ENCODE data around the gene BLACAT1.

Gene BLACAT1

DNA sequence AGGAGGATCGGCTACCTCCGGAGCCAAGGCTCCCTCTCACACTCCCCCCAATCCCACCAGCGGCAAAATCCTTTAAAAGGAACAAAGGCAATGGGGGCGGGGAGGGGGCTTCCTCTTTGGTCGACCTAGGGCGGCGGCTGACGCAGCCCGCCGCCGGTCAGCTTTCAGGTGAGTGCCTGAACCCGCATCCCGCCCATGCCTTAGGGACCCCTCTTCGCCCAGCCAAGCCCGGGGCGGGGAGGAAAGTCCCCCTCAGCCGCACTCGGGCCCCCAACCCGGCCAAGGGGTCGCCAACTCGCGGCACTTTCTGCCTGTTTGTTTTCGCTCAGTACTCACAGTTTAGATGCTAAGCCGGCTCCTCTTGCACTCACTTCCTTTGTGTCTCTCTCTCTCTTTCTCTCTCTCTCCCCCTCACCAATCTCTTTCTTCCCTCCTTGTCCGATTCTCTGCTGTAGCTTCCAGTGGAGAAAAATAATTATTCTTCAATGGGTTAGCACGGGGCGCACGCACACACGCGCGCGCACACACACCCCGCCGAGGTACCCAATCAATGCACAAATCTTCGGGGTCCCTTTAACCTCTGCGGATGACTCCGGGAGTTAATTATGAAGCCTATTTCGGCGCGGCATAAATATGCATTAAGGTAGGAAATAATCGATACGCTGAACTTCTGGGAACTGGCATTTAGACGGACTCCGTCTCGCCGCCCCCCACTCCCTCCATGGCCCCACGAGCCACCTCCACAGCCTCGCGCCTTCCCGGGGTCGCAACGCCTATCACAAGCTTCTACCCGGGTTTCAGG lies at the start of gene BLACAT1:
Gene BLACAT1 (minus strand): TSS at position 465 of the 802 bp plus-strand sequence.
- DNase-seq (ENCODE audit: low read depth in 2 of 2): no peak

DNA sequence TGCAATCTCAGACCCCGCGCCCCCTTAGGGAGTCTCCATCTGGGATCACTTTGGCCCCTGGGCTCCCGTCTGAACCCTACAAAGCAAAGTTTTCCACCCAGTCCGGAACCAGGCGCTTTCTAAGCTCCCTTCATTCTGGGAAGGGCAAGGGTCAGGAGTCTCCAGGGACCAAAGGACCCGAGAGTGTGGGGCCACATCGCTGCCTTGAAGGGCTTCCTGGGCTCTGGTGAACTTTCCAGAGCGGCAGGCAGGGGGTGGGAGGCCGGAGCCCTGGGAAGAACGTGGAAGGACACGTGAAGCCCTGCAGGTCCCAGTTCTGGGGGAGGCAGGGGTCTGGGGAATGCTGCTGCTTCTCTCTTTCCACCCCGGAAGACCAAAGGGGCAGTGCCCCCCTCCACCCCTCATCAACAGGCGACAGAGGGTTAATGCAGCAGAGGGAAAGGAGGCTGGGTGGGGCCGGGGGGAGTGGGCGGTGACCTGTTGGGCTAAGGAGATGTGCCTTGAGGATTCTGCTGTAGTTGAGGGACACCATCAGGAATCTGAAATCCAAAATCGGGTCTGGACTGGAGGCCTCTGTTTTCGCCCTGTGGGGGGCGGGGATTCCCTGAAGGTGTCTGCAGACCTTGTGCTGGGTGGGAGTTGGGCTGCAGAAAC lies 49.4 kb upstream of the BLACAT1 start:
- DNase-seq (ENCODE audit: low read depth in 2 of 2): no peak

DNA sequence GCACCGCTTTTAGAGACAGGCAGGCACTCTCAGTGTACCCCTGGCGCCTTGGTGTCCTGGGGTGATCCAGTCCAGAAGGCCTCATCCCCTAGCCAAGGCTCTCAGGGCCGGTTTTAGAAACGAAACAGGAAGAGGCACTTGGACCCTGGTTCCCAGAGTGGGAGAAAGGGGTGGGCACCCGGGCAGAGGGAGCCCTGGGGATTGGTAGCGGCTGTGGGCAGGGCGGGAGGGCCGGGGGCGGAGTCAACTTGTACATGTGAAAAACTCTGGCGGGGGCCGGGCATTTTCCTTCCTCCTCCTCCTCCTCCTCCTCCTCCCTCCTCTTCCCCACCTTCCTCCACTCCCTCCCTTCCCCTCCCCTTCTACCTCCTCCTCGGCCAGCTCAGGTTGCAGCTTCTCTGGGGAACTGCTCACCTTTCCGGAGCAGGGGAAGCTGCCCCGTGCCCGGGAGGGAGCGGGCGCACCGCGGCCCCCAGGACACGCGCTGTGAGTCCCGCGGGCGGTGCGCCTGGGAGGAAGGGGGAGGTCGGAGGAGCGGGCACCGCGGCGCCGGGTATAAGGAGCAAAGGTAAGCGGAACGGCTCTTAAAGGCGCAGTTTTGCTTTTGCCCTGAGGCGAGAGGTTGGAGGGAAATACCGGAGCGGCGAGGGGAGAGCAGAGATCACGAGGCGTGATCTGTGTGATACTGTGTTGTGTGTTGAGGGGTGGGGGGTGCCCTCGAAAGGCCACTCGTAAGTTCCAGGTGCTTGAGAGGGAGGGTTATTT lies 48.6 kb upstream of the BLACAT1 start, which contains the start of gene CDK18:
Gene CDK18 (plus strand): TSS at position 359 of the 765 bp plus-strand sequence. CDS start 18,499 bp downstream, outside the sequence.
- DNase-seq (ENCODE audit: low read depth in 2 of 2): peak in 1 of 2 donors; percentile 21

- no peak for DNase-seq (ENCODE audit: low read depth in 2 of 2)
These were observed 47.1 kb upstream of the BLACAT1 start for GRCh38 chr1:205502992-205503391.

DNA sequence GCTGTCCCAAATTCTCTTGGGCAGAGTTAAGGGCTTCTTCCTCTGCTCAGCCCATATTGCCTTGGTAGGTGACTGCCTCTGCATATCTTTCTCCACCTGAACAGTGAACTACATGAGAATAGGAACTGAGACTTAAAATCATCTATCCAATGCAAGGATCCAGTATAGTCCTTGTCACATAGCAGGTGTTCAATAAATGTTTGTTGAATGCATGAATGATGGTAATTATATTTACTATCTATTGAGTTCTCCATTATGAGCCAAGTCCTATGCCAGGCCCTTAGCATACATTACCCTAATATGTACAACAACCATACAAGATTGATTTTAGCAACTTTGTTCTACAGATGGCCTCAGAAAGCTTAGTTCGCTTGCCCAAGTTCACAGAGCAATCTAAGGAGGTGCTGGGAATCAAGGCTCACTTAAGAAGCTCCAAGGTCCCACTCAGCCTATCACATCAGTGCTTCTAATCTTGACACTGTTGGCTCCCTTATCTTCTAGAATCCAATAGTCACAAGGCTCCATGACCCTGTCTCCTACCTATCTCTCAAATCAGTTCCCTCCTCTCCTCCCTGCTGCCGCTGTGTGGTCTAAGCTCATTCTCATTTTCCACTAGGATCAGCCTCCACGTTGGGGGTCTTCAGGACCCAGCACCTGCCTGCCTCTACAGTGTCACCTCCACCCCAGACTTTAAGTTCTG lies 46.4 kb upstream of the BLACAT1 start:
- no peak for DNase-seq (ENCODE audit: low read depth in 2 of 2)

GRCh38 chr1:205500240-205501233 lies 44.7 kb upstream of the BLACAT1 start:
- DNase-seq (ENCODE audit: low read depth in 2 of 2): no peak

DNA sequence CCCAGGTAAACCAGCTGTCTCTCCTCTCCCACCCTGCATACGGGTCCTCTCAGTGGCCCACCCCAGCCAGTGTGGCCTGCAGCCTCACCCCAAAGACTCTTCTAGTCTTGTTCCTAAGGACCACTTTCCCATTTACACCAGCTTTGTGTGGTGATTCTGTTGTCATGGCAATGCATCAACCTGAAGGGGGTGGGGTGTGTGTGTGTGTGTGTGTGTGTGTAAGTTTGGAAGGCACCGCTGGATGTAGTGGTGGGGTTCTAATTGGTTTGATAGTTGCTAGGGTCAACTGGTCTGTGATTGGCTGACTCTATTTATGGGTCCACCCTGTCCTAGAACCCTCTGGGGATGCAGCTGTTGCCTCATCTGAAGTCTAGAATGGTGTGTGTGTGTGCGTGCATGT lies 43.9 kb upstream of the BLACAT1 start:
- DNase-seq (ENCODE audit: low read depth in 2 of 2): no peak

DNA sequence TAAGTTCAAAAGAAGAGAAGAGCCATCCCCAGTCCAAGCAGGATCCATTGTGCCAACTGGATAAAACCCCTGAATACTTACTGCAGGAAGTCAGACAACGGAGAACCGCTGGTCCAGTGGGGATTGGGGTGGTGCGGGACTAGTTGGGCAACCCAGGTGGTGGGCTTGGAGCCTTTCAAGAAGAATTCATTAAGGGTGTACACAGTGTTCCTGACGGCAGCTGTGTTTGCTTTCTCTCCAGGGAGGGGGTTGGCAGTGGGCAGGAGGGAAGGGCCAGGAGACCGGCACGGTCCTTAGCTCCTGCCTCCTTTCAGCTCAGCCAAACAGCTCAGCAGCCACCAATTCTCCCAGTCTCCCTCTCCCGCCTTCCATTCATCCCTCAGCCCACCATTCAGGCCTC lies 41.5 kb upstream of the BLACAT1 start:
- DNase-seq (ENCODE audit: low read depth in 2 of 2): no peak

GRCh38 chr1:205496661-205497060 lies 40.8 kb upstream of the BLACAT1 start:
- no peak for DNase-seq (ENCODE audit: low read depth in 2 of 2)

GRCh38 chr1:205495237-205495823 lies 39.5 kb upstream of the BLACAT1 start:
- DNase-seq (ENCODE audit: low read depth in 2 of 2): no peak

DNA sequence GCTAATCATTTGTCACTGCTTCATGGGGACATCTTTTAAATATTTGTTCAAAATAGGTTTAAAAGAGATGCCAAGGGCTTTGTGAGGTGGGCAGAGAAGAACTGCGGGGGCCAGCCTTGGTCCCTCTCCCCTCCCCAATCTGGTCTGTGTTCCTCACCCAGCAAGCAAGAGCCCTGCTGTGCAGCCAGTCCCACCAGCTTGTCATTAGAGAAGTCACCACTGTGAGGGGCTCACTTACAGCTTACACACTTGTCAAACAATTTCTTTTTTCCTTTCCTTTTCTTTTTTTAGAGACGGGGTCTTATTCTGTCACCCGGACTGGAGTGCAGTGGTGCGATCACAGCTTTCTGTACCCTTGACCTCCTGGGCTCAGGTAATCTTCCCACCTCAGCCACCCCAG lies 38.3 kb upstream of the BLACAT1 start:
- DNase-seq (ENCODE audit: low read depth in 2 of 2): no peak

- DNase-seq (ENCODE audit: low read depth in 2 of 2): no peak
These were observed 37.6 kb upstream of the BLACAT1 start for GRCh38 chr1:205493241-205494085.

DNA sequence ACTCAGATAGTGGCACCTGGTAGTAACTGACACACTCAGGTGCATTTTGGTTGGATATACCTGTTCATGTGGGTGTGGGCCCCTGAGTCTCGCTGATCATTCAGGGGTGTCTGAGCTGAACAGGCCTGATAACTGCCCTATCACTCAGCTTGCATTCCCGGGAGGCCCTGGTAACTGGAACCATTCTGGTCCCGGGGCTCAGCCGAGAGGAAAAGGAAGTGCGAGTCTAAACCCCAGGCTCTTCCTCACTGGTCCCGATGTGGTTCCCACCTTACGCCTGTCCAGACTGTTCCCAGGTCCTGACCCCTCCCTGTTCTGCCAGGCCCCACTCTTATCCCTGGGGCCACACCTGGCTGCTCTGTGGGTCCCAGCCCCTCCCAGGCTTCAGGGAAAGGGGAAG lies 36.9 kb upstream of the BLACAT1 start:
- no peak for DNase-seq (ENCODE audit: low read depth in 2 of 2)

DNA sequence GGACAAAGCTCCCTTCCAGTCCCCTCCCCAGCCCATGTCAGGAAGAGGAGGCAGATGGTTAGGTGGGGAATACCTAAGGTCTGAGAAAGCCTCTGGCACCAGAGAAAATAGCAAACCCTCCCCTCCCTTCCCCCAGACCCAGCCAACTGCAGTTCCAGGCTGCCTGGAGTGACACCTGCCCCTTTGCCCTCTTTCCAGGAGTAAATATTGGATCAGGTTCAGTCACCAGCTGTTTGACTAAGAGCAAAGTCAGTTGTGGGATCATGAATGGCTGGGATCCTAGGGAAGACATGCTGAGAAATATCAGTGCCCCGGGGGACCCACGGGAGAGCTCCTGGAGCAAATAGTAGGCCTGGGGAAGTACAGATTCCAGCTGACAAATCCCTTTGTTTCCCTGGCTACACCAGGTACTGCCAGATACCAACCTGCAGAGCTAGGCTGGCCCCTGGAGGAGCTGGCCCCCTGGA lies 36.4 kb upstream of the BLACAT1 start:
- DNase-seq (ENCODE audit: low read depth in 2 of 2): no peak

DNA sequence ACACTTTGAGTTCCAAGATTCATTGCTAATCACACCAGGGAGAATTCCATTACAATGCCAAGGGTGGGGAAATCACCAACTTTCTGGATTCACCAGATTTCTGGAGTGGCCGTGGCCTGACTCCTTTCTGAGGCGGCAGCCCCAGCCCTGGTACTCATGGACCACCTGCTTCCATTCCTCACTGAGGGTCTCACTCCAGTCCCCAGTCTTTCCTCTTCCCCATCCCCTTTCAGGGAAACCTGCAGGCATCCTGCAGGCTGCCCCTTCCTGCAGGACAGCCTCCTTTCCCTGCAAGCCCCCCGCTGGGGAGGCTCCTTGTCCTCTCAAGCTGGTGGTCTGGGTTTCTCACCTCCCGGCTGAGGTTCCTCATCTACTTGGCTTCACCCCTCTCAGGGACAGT lies 35.9 kb upstream of the BLACAT1 start:
- no peak for DNase-seq (ENCODE audit: low read depth in 2 of 2)

DNA sequence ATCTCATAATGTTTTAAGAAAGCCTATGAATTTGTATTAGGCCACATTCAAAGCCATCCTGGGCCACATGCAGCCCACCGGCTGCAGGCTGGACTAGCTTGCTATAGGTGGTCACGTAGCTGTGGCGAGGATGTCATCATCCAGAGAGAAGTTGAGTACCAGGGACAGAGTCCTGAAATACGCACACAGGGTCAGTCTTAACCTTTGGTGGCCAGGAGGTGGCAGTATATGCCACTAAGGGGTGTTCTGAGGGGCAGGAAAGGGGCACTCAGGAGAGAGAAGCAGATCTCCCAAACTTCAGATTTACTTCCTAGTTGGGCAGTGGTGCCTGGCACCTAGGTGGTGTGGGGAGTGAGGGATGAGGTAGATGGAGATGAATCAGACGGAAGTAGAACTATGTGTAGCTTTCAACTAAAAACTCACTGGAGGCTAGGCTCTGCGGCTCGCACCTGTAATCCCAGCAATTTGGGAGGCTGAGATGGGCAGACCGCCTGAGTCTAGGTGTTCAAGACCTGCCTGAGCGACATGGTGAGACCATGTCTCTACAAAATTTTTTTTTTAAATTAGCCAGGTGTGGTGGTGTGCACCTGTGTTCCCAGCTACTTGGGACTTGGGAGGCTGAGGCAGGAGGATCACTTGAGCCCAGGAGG lies 32.4 kb upstream of the BLACAT1 start:
- DNase-seq (ENCODE audit: low read depth in 2 of 2): no peak

- DNase-seq (ENCODE audit: low read depth in 2 of 2): no peak
These were observed 30.4 kb upstream of the BLACAT1 start for GRCh38 chr1:205486258-205486657.

All from stimulated activated CD8-positive, alpha-beta memory T cell treated with anti-CD3 and anti-CD28 coated beads, Interleukin-2, amount 100 ng/mL, for 1 hour (primary cell).